Endothelial cell of hepatic sinusoid (primary cell): ENCODE results near the gene UPK3BL1.
"Not testable (repeated sequence)": the region's sequence is repeated elsewhere in the genome, so short reads cannot be mapped to it uniquely, and the experiment has no call there.

Experiments used
- in situ Hi-C: cut with HindIII; loops from 2 replicates; pipeline ENCODE4 v1.10.0; 2017; ENCODE audit warnings: low sequenced_read_pairs

UPK3BL1 gene

GRCh38 chr7:102630622-102631021 lies 12.0 kb downstream of the UPK3BL1 start:
- in situ Hi-C loops: not testable (repeated sequence)

DNA sequence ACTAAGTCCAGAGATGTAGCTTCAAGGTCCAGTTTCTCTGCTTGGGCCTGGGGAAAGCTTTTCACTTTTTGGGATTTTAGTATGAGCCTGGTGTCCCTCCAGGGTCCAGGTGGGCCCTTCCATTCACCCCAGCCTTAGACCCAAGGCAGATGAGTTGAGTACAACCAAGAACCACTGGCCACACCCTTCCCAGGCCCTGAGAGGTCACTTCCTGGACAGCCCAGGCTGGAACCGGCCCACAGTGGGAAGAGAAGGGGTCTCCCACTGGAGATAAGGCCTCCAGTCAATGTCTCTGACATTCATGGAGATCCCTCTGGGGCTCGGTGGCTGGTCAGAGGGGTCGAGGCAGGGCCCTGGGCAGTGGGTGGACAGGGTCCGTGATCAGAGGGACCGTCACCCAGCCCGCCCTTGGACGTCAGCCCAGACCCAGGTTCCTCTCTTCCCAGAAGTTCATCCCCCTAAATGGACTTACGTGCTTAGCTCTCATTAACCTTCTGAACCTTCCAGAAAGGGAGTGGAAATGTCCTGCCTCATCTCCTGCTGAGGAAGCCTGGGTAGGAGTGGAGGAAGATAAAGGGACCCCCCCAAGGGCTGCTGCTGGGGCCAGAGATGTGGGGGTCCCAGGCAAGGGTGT lies 15.2 kb downstream of the UPK3BL1 start:
- in situ Hi-C loops: not testable (repeated sequence)

GRCh38 chr7:102618122-102618521 lies 24.5 kb downstream of the UPK3BL1 start:
- in situ Hi-C loops: not testable (repeated sequence)

DNA sequence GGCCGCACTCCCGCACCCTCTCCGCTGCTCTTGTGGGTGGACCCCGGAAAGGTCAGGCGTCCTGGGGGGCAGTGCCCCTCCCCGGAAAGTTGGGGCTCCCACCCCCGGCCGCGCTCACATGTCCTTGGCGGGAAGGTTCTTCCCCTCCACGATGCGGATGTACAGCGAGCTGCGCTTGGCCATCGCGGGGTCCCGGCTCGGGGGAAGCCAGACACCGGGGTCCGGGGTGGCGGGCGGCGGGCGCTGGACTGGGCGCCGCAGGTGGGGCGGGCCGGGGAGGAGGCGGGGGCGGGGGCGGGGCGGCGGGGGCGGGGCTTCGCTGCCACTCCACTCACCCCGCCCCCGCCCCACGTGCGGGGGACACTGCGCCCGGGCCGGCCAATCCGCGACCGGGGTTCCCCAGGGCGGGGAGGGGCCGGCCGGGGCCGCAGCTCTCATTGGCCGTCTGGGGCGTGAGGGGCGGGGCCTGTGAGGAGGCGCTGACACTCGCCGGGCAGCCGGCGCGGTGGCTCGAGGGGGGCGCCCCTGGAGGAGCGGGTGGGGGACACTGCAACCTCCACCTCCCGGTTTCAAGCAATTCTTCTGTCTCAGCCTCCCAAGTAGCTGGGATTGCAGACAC lies 26.0 kb downstream of the UPK3BL1 start, which contains the start of gene RASA4:
RASA4 (minus strand) TSS at position 250 of the 619 bp plus-strand sequence; CDS start at position 183, 67 bp downstream.
- in situ Hi-C loops: not testable (repeated sequence)

GRCh38 chr7:102615930-102616329 lies 26.7 kb downstream of the UPK3BL1 start:
- in situ Hi-C loops: not testable (repeated sequence)

GRCh38 chr7:102614873-102615272 lies 27.7 kb downstream of the UPK3BL1 start:
- in situ Hi-C loops: not testable (repeated sequence)

- in situ Hi-C loops: not testable (repeated sequence)
Measured at GRCh38 chr7:102614346-102614697, 28.3 kb downstream of the UPK3BL1 start.

DNA sequence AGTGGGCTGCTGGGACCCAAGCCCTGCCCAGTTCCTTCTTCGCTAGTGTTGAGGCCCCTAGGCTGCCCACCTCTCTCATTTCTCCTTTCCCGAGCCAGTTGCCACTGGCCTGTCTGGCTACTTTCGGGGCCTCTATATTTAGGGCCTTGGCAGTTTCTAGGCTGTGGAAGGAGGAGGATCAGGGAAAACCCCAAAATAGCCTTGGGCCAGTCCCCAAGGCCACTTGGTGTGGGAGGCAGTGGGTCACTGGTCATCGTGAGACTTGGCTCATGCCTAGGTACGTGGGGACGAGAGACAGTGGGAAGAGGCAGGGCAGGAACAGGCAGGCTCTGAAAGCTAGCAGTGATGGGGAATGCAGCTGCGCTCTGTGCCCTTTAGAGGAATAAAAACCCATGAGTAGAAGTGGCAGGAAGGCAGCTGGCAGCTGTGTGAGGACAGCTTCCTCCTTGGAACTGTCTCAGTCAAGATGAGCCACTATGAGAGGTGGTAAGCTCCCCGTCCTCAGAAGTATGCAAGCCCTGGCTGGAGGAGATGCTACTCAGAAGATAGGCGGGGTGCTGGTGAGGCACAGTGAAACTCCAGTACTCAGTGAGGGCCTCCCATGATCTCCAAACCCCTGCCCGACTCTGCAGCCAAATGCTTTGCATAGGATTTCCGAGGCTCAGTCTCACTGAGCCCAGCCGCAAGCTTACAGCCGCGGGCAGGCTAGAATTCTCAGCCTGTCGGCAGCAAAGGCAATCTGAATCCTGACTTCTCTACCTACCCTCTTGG lies 28.8 kb downstream of the UPK3BL1 start:
- in situ Hi-C loops: not testable (repeated sequence)

DNA sequence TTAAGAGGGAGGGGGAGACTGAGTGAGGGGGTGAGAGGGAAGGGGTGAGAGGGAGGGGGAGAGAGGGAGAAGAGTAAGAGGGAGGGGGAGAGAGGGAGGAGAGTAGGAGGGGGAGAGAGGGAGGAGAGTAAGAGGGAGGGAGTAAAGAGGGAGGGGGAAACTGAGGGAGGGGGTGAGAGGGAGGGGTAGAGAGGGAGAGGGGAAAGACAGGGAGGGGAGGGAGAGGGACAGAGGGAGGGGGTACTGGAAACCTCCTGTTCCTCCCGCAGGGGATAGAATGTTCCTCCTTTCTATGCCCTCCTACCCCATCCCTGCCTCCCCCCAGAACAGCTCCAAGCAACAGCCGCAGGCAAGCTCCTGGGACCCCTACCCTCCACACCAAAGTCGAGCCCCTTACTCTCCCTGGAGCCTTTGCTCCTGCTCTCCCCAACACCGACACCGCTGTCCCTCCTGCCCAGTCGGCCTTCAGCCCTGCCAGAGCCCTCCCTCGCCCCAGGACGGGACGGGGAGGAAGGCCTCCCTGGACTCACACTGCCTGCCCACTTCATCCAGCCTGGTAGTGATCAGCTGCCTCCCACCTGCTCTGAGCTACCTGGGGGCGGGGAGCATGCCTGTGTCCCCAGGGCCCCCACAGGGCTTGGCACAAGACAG lies 30.8 kb downstream of the UPK3BL1 start:
- in situ Hi-C loops: not testable (repeated sequence)

- in situ Hi-C loops: not testable (repeated sequence)
Measured at GRCh38 chr7:102611013-102611674, 31.4 kb downstream of the UPK3BL1 start.

DNA sequence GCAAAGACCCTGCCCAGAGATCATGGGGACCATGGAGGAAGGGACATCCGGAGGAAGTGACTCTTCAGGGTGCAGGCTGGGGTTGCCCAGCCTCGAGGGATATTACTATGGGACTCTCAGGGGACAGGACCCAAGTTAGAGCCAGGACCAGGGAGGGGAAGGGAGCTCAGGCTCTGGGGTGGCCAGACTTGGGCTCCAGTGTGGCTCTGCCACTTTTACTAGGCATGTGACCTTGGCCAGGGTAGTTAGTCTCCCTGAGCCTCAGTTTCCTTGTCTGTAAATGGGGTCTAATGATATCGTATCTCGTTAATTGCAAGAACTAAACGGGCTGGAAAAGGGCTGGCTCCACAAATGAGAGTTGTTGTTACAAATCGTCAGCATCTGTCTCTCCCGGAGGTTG lies 32.1 kb downstream of the UPK3BL1 start:
- in situ Hi-C loops: not testable (repeated sequence)

DNA sequence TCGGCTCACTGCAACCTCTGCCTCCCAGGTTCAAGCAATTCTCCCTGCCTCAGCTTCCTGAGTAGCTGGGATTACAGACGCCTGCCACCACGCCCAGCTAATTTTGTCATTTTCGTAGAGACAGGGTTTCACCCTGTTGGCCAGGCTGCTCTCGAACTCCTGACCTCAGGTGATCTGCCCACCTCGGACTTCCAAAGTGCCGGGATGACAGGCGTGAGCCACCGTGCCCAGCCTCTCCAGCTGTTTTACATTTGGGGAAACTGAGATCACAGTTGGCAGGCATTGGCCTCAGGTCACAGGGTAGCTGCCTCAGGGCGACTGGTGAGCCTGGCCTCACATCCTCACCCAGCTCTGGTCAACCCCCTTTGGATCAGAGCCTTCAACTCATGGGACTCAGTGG lies 32.9 kb downstream of the UPK3BL1 start:
- in situ Hi-C loops: not testable (repeated sequence)

GRCh38 chr7:102606848-102607247 lies 35.7 kb downstream of the UPK3BL1 start:
- in situ Hi-C loops: not testable (repeated sequence)

DNA sequence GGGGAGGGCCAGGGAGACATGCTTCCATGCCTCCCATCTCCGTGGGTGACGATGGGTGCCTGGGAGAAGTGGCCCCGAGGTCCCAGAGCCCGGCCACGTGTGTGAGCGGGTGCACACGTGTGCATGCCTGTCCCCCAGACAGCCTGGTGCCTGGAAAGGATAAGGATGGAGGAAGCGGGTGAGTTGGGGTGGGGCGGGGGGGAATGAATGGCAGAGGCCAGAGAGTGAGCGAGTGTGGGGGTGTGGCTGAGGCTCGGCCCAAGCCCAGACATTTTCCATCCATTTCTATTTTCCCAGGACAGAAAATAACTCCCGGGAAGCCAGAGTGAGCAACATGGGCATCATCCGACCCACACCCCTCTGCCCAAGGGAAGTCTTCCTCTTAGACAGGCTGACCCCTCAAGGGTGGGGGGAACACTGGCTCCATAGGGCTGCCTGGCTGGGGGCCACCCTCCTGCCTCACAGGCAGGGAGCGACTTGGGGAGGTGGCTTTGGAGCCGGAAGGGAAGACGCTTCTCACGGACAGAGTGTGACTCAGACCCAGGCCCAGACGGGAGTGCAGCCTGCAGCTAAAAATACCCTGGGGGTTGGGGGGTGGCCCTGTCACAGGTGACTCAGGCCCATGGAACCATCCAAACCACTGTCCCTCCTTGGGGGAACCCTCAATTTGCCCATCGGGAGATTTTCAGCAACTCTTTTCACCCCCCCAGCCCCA lies 38.0 kb downstream of the UPK3BL1 start:
- in situ Hi-C loops: not testable (repeated sequence)

DNA sequence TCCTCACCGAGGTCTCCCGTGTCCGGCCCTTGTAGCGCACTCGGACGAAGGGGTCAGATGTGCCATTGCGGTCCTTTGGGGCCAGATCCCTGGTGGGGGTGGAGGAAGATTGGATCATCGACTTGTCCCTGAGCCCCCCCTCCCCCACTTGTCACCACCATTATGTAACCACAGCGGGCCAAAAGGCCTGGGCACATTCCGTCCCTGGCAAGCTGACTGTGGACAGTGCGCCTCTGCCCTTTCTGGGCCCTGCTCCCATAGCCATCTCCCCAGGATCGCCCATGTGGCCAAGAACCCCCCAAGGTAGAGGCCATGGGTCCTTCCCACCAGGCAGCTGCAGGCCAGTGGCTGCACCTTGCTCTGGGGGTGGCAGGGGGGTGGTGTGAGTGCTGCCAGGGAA lies 40.3 kb downstream of the UPK3BL1 start:
- in situ Hi-C loops: not testable (repeated sequence)

- in situ Hi-C loops: not testable (repeated sequence)
Measured at GRCh38 chr7:102599699-102600098, 42.9 kb downstream of the UPK3BL1 start.

- in situ Hi-C loops: not testable (repeated sequence)
Measured at GRCh38 chr7:102596036-102596435, 46.6 kb downstream of the UPK3BL1 start.

GRCh38 chr7:102593637-102594334 lies 48.8 kb downstream of the UPK3BL1 start:
- in situ Hi-C loops: not testable (repeated sequence)

DNA sequence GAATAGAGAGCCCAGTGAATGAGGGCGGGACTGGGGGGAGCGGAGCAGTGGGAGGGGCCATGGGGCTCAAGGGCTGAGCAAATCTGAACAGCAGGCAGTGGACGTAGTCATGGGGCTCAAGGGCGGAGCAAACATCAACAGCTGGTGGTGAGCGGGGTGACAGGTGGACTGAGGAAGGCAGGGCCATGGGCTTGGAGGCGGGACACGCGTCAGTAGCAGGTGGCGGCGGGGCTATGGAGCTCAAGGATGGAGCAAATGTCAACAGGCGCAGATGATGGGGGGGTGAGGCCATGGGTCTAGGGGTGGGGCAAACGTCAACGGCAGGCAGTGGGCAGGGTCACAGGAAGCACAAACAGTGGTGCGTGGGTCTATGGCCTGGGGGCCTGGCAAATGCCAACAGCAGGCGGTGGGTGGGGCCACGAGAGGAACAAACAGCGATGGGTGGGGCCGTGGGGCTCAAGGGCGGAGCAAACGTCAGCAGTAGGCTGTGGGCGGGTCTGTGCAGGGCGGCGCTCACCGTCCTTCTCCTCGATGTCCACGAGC lies 50.0 kb downstream of the UPK3BL1 start:
- in situ Hi-C loops: not testable (repeated sequence)
